Measurements from ENCODE around the gene ME3.

Gene ME3

DNA sequence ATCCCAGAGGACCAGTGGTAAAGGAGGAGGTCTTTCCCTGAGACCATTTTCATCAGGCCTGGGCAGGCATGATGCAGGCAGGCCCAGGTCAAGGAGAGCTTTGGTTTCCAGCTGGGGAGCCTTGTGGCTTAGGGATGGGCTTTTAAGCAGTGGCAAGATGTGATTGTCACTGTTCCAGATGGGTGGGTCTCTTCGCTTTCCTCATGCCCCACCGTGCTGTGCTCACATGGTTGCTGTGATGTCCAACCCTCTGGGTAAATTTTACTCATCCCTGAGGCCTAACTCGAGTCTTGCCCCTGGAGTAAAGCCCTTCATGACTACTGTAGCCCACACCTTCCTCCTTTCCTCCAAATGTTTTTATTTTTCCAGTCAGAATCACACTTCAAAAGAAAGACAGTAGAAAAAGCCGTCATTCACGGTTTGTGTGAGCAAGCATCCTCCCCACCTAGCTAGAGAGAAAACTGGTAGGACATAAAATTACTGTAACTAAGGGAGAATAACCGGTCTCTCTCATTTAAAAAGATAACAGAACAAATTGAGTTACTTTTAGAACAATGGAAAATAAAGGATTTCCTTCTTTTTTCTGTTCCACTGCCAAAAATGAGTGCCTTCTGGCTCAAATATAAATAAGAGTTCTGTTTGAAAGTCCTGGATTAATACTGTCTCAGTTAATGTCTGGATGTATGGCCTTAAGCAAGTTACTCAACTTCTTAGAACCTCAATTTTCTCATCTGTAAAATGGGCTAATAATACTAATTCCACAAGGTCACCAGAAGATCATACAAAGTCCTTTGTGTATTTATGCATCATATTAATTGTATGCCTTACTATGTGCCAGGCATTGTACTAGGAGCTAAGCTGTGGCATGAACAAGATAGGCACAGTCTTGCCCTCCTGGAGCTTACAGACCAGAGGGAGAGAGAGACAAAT, 84.9 kb downstream of the ME3 start:
- peaks cover 7% of the 10 kb centered on the region for H3K36me3 Mint-ChIP-seq (ENCODE audit: low read depth)
- H3K27me3 Mint-ChIP-seq: peaks cover 6% of the 10 kb centered on the region
- peaks cover 11% of the 10 kb centered on the region for H3K9me3 Mint-ChIP-seq
- peak overlapping the region; percentile 42 for H3K27ac Mint-ChIP-seq
- H3K4me3 Mint-ChIP-seq: no peak overlapping the region
- H3K4me1 Mint-ChIP-seq (ENCODE audit: low read depth): peaks cover 39% of the 10 kb centered on the region
- DNase-seq: no peak

DNA sequence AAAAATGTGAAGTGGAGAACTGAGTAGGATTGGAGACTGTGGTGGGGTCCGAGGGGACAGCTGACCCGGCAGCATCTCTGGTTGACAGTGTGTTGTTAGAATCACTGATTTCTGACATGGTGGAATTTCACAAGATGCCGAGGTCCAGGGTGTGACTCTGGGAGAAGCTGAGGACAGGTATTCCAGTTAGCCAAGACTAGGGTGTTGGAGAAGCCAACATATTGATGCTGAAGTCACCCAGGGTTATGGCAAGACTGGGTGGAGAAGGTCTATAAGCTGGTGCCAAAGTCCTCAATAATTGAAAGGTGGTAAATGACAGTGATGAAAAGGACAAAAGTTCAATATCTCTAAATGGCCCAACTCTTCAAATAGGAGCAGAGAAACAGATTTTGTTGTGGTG, 86.1 kb downstream of the ME3 start:
- Mint-ChIP-seq H3K4me1 (ENCODE audit: low read depth) (peaks cover 27% of the 10 kb centered on the region), H3K9me3 (peaks cover 4% of the 10 kb centered on the region), H3K4me3 (no peak overlapping the region), H3K27ac (no peak overlapping the region), H3K36me3 (ENCODE audit: low read depth) (peaks cover 2% of the 10 kb centered on the region), H3K27me3 (peaks cover 6% of the 10 kb centered on the region)
- DNase-seq: no peak

DNA sequence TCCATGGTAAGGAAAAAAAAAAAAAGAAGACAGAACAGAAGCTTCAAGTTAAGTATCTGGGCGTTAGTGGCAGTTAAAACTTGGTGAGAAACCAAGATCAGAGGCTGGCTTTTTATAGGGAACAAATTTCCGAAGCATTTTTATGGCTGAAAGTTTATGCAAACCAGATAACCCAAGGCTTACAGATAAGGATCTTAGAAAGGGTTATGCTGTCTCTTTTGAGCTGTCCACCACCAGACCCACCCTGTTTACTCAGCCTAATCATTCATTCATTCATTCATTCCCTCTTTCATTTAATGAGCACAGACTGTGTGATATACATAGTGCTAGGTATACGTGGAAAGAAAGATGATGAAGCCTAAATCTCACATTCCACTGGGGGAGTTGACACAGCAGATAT, 89.5 kb downstream of the ME3 start:
- Mint-ChIP-seq H3K4me1 (ENCODE audit: low read depth) (peaks cover 6% of the 10 kb centered on the region), H3K9me3 (no peaks in the 10 kb centered on the region), H3K27ac (no peak overlapping the region), H3K36me3 (ENCODE audit: low read depth) (no peaks in the 10 kb centered on the region), H3K27me3 (peaks cover 10% of the 10 kb centered on the region), H3K4me3 (no peak overlapping the region)
- no peak for DNase-seq

DNA sequence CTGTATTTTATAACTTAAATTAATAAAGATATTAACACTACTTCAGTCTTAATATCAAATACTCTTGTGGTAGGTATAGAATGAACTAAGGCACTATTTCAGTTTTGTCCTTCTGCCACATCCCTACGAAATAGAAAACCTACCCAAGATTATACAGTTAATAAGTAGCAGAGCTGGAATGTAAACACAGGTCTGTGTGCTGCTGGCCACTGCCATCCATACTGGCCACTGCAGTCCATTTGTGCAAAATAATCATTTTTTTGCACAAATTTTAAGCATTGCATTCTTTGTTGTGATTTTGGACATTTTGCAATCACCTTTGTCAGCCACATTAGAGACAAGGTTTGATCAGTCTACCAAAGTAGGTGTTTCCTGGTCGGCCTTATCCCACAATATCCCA, 91.9 kb downstream of the ME3 start:
- H3K4me3 Mint-ChIP-seq: no peak overlapping the region
- no peaks in the 10 kb centered on the region for H3K36me3 Mint-ChIP-seq (ENCODE audit: low read depth)
- no peaks in the 10 kb centered on the region for H3K9me3 Mint-ChIP-seq
- H3K4me1 Mint-ChIP-seq (ENCODE audit: low read depth): no peaks in the 10 kb centered on the region
- H3K27me3 Mint-ChIP-seq: peaks cover 13% of the 10 kb centered on the region
- DNase-seq: no peak
- H3K27ac Mint-ChIP-seq: no peak overlapping the region

DNA sequence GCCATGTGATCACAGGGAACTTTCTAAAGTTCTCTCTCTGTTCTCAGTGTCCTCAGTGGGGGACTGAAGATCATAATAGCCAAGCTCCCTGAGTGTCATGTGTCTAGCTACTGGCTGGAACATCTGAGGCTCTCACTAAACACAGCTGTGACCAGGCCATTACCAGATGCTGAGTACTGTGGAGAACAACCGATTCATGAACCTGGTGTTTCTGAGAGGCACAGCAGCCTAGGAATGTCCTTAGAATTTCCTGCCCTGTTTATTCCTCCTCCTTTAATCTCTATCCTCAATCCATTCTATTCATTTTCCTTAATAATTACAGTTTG, 93.0 kb downstream of the ME3 start:
- H3K36me3 Mint-ChIP-seq (ENCODE audit: low read depth): no peaks in the 10 kb centered on the region
- no peak overlapping the region for H3K27ac Mint-ChIP-seq
- H3K4me3 Mint-ChIP-seq: no peak overlapping the region
- H3K27me3 Mint-ChIP-seq: peaks cover 13% of the 10 kb centered on the region
- no peaks in the 10 kb centered on the region for H3K4me1 Mint-ChIP-seq (ENCODE audit: low read depth)
- no peaks in the 10 kb centered on the region for H3K9me3 Mint-ChIP-seq
- no peak for DNase-seq

DNA sequence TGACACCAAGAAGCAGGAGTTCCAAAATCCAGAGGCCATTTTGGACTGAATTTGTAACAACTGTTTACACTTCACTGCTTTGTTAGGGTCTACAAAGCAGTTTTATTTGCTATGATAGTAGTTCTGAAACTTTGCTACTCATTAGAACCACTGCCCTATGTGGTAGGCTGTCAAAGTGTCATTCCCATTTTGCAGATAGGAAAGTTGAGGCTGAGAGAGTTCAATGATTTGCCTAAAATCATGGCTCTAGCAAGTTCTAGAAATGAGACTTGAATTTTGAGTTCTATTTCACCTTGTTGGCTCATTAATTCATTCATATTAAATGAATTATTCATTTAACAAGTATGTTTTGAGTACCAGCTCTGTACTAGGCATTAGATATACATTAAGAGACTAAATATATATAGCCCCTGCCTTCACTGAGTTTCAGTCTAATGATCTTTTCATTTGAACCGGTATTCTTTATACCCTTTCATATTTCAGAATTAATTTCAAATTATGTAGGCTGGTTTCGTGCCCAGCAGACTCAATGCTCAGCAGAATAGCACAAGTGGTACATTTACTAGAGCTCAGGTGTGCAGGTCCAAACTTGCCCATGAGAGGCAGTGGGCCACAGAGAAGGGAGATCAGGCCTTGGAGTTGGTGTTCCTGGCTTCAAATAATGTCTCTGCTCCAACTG, 93.5 kb downstream of the ME3 start:
- no peaks in the 10 kb centered on the region for H3K4me1 Mint-ChIP-seq (ENCODE audit: low read depth)
- DNase-seq: no peak
- peaks cover 13% of the 10 kb centered on the region for H3K27me3 Mint-ChIP-seq
- H3K36me3 Mint-ChIP-seq (ENCODE audit: low read depth): no peaks in the 10 kb centered on the region
- H3K4me3 Mint-ChIP-seq: no peak overlapping the region
- no peaks in the 10 kb centered on the region for H3K9me3 Mint-ChIP-seq
- no peak overlapping the region for H3K27ac Mint-ChIP-seq

DNA sequence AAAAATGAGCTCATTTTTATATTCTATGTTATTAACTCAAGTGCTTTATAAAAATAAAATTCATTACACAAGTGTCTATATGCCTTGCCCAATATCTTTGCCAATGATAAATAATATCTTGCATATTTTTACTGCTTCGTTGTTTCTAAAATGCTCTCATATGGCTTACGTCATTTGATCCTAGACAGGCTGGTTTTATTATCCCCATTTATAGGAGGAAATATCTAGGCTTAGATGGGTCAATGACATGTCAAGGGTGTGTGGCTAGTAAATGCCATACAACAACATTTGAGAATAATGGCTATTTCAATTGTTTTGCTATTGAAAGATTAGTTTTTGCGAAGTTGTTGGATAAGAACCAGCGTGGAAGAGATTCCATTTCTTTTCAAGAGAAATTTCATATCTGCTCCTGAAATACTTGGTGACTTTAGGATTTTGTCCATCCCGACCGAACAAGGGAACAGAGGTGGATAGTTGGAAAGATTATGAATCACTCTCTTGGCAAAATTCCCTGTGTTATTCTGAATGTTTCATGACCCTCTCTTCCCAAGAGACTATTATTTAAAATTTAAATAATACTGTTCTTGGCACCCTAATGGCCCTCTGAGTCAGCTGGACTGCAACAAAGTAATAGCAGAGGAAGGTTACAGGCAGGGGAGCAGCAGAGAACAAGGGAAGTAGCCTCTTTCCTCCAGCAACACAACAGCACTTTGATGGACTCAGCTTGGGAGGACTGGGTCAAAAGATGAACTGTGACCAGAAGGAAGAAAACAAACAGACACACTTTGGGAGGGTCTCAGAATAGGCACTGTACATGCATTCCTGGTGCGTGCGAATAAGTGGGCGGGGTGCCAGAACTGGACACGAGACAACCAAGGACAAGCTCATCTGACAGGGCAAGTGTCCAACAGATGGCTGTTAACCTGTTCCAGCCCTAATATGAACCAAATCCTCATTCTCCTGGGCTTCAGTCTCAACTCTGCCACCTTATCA, 94.5 kb downstream of the ME3 start:
- no peaks in the 10 kb centered on the region for H3K36me3 Mint-ChIP-seq (ENCODE audit: low read depth)
- peaks cover 12% of the 10 kb centered on the region for H3K27me3 Mint-ChIP-seq
- H3K9me3 Mint-ChIP-seq: no peaks in the 10 kb centered on the region
- H3K27ac Mint-ChIP-seq: no peak overlapping the region
- no peak overlapping the region for H3K4me3 Mint-ChIP-seq
- peaks cover under 1% of the 10 kb centered on the region for H3K4me1 Mint-ChIP-seq (ENCODE audit: low read depth)
- DNase-seq: no peak

DNA sequence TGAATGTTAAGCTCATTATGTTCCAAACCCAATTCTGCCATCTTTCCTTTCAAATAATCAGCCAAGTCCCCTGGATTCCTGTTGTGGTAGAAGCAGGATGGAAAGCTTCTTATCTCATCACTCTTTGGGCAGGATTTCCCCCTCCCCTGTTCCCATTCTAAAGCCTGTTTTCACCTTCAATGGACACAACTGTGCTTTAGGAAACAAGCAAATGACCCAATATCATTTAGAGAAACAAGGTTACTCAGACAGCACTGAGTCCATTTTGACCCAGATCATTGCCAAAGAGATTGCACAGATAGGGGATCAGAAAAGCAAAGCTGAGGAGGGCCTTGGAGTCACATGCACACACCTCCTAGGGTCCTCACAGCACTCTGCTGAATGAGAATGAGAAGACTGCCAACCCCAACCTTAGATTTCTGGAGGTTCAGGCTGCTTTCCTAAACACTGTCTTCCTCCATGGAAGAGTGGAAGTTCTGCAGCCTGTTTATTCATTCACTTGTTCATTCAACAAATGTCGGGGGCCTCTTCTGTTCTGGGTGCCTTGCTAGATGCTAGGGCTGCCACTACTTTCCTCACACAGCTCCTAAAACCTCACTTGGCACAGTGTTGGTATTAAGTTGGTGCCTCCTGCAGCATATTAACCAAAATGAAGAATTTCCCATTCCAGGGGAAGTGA, 95.3 kb downstream of the ME3 start:
- Mint-ChIP-seq H3K4me3 (no peak overlapping the region), H3K4me1 (ENCODE audit: low read depth) (peaks cover 3% of the 10 kb centered on the region), H3K9me3 (no peaks in the 10 kb centered on the region), H3K27me3 (peaks cover 8% of the 10 kb centered on the region), H3K27ac (no peak overlapping the region), H3K36me3 (ENCODE audit: low read depth) (no peaks in the 10 kb centered on the region)
- no peak for DNase-seq

DNA sequence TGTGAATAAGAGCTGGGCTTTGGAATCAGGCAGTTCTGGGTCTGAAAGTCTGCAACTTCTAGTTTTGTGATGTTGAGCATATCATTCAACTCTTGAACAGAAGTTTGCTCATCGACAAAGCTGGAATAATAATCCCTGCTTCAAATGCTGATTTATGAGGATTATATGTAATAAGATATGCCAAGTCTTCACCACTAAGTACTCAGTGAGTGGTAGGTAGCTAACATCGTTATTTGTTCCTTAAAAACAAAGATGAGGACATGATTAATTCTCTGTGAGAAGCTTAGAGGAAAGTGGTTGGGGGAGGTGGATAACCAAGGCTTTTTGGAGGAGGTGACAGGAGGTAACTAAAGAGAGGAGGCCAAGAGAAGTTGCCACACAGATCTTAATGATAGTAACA, 96.5 kb downstream of the ME3 start:
- no peak overlapping the region for H3K27ac Mint-ChIP-seq
- peaks cover 3% of the 10 kb centered on the region for H3K4me1 Mint-ChIP-seq (ENCODE audit: low read depth)
- no peak overlapping the region for H3K4me3 Mint-ChIP-seq
- H3K27me3 Mint-ChIP-seq: peaks cover 8% of the 10 kb centered on the region
- H3K36me3 Mint-ChIP-seq (ENCODE audit: low read depth): no peaks in the 10 kb centered on the region
- no peaks in the 10 kb centered on the region for H3K9me3 Mint-ChIP-seq
- DNase-seq: no peak

DNA sequence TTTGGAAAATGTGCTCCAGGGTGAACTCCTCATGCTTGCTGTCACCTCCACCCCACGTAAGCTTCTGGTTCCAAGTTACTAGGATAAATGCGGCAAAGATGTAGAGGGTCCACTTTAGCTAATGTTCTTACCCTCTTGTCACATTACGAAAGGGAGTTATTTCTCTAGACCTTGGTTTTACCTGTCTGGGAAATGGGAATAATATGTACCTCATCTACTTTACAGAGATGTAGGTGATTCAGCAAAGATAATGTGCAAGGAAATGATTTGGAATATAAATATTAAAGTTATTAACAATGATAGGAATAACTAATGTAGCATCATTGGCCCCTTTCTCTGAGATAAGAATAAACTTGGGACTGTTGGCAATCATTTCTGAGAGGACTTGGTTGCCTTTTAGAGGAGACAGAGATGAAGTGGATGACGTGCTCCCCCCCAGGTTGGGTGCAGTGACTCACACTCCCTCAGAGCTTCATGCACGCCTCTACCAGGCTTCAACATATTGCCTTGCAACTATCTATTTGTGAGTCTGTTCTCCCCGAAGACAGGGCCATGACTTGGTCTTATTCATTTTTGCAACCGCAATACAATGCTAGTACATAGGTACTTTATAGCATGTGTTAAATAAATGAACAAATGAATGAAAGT, 97.1 kb downstream of the ME3 start:
- no peak overlapping the region for H3K27ac Mint-ChIP-seq
- peaks cover 8% of the 10 kb centered on the region for H3K27me3 Mint-ChIP-seq
- DNase-seq: no peak
- H3K36me3 Mint-ChIP-seq (ENCODE audit: low read depth): no peaks in the 10 kb centered on the region
- H3K9me3 Mint-ChIP-seq: no peaks in the 10 kb centered on the region
- H3K4me3 Mint-ChIP-seq: no peak overlapping the region
- H3K4me1 Mint-ChIP-seq (ENCODE audit: low read depth): peaks cover 3% of the 10 kb centered on the region

DNA sequence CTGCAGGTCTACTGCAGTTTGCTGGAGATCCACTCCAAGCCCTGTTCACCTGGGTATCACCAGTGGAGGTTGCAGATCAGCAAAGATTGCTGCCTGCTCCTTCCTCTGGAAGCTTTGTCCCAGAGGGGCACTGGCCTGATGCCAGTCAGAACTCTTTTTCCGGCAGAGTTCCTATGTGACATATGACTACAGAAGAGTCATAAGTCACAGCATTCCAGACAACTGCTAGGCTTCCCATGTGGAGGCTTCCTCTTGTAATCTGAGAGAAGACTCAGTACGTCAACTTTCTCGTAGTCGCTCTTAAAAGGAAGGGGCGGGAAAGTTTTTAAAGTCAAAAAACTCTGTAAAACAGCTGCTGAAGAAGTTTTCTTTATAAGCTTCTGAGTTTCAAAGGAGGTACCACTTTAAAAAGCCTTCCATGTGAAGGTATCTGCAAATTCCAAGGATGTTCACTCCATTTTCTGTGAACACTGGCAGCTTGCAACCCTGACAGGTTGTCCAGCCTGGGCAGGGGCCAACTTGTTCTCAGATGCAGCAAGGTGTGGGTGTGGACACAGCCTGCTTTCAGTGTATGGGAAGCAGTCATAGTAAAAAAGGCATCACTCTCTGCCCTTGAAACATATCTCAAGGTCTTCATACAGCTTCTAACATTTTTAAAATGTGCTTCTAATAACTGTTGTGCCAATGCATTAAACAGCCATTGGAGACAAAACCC, 97.8 kb downstream of the ME3 start:
- no peaks in the 10 kb centered on the region for H3K9me3 Mint-ChIP-seq
- H3K4me1 Mint-ChIP-seq (ENCODE audit: low read depth): peaks cover 3% of the 10 kb centered on the region
- H3K36me3 Mint-ChIP-seq (ENCODE audit: low read depth): no peaks in the 10 kb centered on the region
- no peak for DNase-seq
- H3K27me3 Mint-ChIP-seq: peaks cover 8% of the 10 kb centered on the region
- no peak overlapping the region for H3K27ac Mint-ChIP-seq
- no peak overlapping the region for H3K4me3 Mint-ChIP-seq

DNA sequence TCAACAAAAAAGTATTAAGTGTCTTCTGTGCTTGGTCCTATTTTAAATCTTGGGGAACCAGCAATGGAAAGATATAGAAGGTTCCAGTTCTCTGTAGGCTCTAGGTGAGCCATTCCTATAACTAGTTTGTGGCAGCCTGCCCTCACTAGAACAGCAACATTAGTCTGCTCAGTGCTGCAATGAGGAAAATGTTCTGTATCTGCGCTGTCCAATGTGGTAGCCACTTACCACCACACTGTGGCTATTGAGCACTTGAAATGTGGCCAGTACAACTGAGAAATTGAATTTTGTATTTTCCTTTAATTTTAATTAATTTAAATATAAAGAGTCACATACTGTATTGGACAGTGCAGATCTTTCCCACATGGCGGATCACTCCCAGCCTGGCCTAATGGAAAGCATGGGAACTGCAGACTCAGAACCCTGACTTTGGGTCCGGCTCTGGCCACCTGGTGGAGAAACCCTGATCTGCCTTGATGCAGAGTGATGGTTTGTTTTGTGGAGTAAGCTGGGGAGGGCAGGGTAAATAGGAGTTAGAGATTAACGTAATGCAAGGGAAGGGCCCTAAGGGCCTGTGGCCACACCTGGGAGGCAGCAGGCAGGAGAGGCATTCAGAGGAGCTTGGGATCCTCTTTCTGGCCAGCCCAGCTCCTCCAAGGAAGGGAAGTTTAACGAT, 101.0 kb downstream of the ME3 start:
- no peak overlapping the region for H3K4me3 Mint-ChIP-seq
- no peaks in the 10 kb centered on the region for H3K9me3 Mint-ChIP-seq
- peaks cover 3% of the 10 kb centered on the region for H3K4me1 Mint-ChIP-seq (ENCODE audit: low read depth)

DNA sequence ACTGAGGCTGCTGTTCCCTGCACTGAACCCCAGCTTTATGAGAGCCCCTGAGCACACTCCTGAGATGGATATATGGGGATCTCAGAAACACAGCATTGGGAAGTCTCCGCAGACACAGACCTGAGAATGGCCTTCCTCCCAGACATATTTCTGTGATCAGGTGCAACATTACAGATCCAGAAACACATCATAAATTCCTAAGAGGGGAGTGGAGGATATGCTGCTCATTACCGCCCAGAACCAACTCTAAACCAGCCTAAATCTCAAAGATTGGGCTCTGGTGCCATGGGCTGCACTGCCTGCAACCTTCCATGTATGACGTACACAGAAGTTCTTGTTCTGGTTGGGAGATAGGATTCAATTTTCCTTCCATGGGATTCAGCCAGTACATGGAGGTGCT, 102.0 kb downstream of the ME3 start:
- no peak overlapping the region for H3K27ac Mint-ChIP-seq
- peaks cover 5% of the 10 kb centered on the region for H3K27me3 Mint-ChIP-seq
- H3K9me3 Mint-ChIP-seq: no peaks in the 10 kb centered on the region
- no peak for DNase-seq
- H3K4me1 Mint-ChIP-seq (ENCODE audit: low read depth): peaks cover 3% of the 10 kb centered on the region
- no peak overlapping the region for H3K4me3 Mint-ChIP-seq
- H3K36me3 Mint-ChIP-seq (ENCODE audit: low read depth): no peaks in the 10 kb centered on the region

More for the DNA sequence above, 101.0 kb downstream of the ME3 start:
- Mint-ChIP-seq H3K36me3 (ENCODE audit: low read depth) (no peaks in the 10 kb centered on the region), H3K27ac (no peak overlapping the region), H3K27me3 (peaks cover 2% of the 10 kb centered on the region)
- no peak for DNase-seq
